ENCODE results near the gene TPST2.

DNA sequence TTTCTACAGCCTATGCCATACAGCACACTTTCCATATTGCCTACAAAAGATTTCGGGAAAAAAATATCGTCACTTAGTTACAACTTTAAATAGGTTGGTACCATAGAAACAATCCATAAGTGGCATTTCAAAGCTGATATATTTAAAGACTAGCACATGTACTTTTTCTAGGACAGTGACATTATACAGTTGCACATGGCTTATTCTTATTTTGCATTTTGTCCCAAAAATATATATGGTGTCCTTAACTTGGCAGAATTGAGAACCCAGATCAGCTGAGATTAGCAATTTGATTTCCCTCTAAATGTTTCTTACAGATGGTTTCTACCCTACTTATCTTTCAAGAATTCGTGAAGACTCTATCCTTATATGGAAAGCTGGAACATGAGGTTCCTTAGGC is 74.0 kb downstream of the TPST2 start:
- TF ChIP-seq, protein P1, sequence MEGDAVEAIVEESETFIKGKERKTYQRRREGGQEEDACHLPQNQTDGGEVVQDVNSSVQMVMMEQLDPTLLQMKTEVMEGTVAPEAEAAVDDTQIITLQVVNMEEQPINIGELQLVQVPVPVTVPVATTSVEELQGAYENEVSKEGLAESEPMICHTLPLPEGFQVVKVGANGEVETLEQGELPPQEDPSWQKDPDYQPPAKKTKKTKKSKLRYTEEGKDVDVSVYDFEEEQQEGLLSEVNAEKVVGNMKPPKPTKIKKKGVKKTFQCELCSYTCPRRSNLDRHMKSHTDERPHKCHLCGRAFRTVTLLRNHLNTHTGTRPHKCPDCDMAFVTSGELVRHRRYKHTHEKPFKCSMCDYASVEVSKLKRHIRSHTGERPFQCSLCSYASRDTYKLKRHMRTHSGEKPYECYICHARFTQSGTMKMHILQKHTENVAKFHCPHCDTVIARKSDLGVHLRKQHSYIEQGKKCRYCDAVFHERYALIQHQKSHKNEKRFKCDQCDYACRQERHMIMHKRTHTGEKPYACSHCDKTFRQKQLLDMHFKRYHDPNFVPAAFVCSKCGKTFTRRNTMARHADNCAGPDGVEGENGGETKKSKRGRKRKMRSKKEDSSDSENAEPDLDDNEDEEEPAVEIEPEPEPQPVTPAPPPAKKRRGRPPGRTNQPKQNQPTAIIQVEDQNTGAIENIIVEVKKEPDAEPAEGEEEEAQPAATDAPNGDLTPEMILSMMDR (IDR thresholded peaks at IDR 0.05; ENCODE audit: borderline replicate concordance, extremely low read depth, low read length, poor library complexity, severe bottlenecking) = no peak
- no peak for TF ChIP-seq EZH2 (IDR thresholded peaks at IDR 0.05; ENCODE audit: borderline replicate concordance, low read depth, low read length, severe bottlenecking)
